Measurements from ENCODE around the gene IPMK.

DNA sequence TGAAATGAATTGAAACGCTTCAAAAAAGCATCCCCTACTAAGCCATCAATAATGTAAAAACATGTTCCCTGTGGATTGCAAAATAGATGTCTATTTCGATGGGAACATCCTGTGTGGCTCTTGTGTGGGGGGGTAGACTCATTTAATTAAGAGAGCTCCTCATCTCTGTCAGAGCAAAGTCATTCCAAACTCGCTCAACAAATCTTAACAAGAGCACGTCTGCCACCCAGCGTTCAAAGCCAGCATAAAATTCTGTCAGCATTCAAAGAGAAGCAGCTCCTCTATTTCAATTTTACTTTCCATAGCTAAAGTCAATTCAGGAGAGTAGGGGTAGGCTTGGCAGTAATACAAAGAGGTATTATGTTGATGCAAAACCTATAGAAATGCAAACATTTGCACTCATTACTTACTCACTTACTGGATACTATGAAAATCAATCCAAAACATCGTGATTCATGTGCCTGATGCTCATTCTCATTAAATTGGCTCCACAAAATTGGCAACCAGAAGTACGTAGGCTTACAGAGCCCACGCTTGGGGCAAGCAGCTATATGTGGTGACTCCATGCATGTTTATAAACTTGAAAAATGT lies 114.9 kb downstream of the IPMK start:
- TF ChIP-seq, protein P1, sequence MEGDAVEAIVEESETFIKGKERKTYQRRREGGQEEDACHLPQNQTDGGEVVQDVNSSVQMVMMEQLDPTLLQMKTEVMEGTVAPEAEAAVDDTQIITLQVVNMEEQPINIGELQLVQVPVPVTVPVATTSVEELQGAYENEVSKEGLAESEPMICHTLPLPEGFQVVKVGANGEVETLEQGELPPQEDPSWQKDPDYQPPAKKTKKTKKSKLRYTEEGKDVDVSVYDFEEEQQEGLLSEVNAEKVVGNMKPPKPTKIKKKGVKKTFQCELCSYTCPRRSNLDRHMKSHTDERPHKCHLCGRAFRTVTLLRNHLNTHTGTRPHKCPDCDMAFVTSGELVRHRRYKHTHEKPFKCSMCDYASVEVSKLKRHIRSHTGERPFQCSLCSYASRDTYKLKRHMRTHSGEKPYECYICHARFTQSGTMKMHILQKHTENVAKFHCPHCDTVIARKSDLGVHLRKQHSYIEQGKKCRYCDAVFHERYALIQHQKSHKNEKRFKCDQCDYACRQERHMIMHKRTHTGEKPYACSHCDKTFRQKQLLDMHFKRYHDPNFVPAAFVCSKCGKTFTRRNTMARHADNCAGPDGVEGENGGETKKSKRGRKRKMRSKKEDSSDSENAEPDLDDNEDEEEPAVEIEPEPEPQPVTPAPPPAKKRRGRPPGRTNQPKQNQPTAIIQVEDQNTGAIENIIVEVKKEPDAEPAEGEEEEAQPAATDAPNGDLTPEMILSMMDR (IDR thresholded peaks at IDR 0.05), result peak; percentile 14 to 47 (median 33)
- TF ChIP-seq POLR2A (IDR thresholded peaks at IDR 0.05), result no peak
